GM23338 (cell line): ENCODE data around the gene MOGAT2. TPM values are rescaled to one million over a fixed set of nuclear protein-coding genes. Genes with fewer than 3 reads are reported as not detected.

Experiments
- ATAC-seq: fragments of 200-7000 bp; cut with Tn5 transposase; 3 replicates; pipeline ENCODE4 v1.9.1; 2020
- DNase-seq: peaks from one replicate; pipeline ENCODE4 v3.0.0-alpha.2; 2015; ENCODE audit warnings: low spot score
- H2AFZ ChIP-seq: fragments of 200-600 bp; sonication (generic); 2 replicates; pipeline ENCODE4 v1.8.0; 2016; ENCODE audit warnings: antibody characterized with exemption, mild to moderate bottlenecking, moderate library complexity
- H3F3A ChIP-seq: fragments of 200-600 bp; sonication (generic); replicated peaks from 2 replicates; pipeline ENCODE4 v1.8.0; 2017; ENCODE audit warnings: antibody characterized with exemption, mixed run types, low read depth
- H3K27ac ChIP-seq: fragments of 200-600 bp; sonication (generic); 2 replicates; pipeline ENCODE4 v1.6.1; 2016; ENCODE audit warnings: low read depth
- H3K27me3 ChIP-seq: fragments of 200-600 bp; sonication (generic); 2 replicates; pipeline ENCODE4 v1.8.0; 2016; ENCODE audit warnings: mild to moderate bottlenecking, mixed run types, moderate library complexity; ENCODE audit not compliant: insufficient read depth
- H3K36me3 ChIP-seq: fragments of 200-600 bp; sonication (generic); 2 replicates; pipeline ENCODE4 v1.8.0; 2016; ENCODE audit warnings: mild to moderate bottlenecking; ENCODE audit not compliant: insufficient read depth
- H3K4me1 ChIP-seq: fragments of 200-600 bp; sonication (generic); 2 replicates; pipeline ENCODE4 v1.8.0; 2016; ENCODE audit warnings: mild to moderate bottlenecking, moderate library complexity; ENCODE audit not compliant: insufficient read depth
- H3K4me2 ChIP-seq: fragments of 200-600 bp; sonication (generic); 2 replicates; pipeline ENCODE4 v1.7.1; 2017; ENCODE audit warnings: mixed run types
- H3K4me3 ChIP-seq: fragments of 200-600 bp; sonication (generic); 2 replicates; pipeline ENCODE4 v1.6.1; 2016; ENCODE audit warnings: mixed run types
- H3K79me2 ChIP-seq: fragments of 200-600 bp; sonication (generic); replicated peaks from 2 replicates; pipeline ENCODE4 v1.8.0; 2017; ENCODE audit warnings: mild to moderate bottlenecking; ENCODE audit not compliant: insufficient read depth
- H3K9me2 ChIP-seq: fragments of 200-600 bp; sonication (generic); 2 replicates; pipeline ENCODE4 v1.8.0; 2017; ENCODE audit not compliant: insufficient read depth
- H4K20me1 ChIP-seq: fragments of 200-600 bp; sonication (generic); replicated peaks from 2 replicates; pipeline ENCODE4 v1.8.0; 2017; ENCODE audit warnings: mild to moderate bottlenecking; ENCODE audit not compliant: insufficient read depth
- H3K27ac Mint-ChIP-seq: 2 replicates; pipeline ENCODE4 v1.8.0; 2020; ENCODE audit warnings: inconsistent platforms, mild to moderate bottlenecking, moderate library complexity, mixed read lengths
- H3K27me3 Mint-ChIP-seq: 3 replicates; pipeline ENCODE4 v1.8.0; 2022; ENCODE audit warnings: low read depth, mild to moderate bottlenecking, moderate library complexity, mixed read lengths, inconsistent platforms; ENCODE audit not compliant: insufficient read depth, poor library complexity
- H3K36me3 Mint-ChIP-seq: 3 replicates; pipeline ENCODE4 v1.8.0; 2021; ENCODE audit warnings: low read depth, mild to moderate bottlenecking, inconsistent platforms, moderate library complexity, mixed read lengths
- H3K4me1 Mint-ChIP-seq: 3 replicates; pipeline ENCODE4 v1.8.0; 2020; ENCODE audit warnings: mild to moderate bottlenecking, inconsistent platforms, mixed read lengths
- H3K4me3 Mint-ChIP-seq: 3 replicates; pipeline ENCODE4 v1.8.0; 2021; ENCODE audit warnings: moderate library complexity, mild to moderate bottlenecking, inconsistent platforms, mixed read lengths
- H3K9me3 Mint-ChIP-seq: 3 replicates; pipeline ENCODE4 v1.8.0; 2020; ENCODE audit warnings: moderate library complexity, mild to moderate bottlenecking, inconsistent platforms, mixed read lengths
- CREB1 ChIP-seq: fragments of 250-450 bp; sonication (Bioruptor Pico); IDR thresholded peaks from 2 replicates; pipeline ENCODE4 v1.5.0; 2020; ENCODE audit warnings: low read depth, mild to moderate bottlenecking, moderate library complexity
- EZH2 ChIP-seq: fragments of 200-600 bp; sonication (generic); IDR thresholded peaks from one replicate; pipeline ENCODE4 v1.8.0; 2017; ENCODE audit warnings: antibody characterized with exemption, mild to moderate bottlenecking, low read depth; ENCODE audit not compliant: unreplicated experiment
- NANOG ChIP-seq: IDR thresholded peaks from 2 replicates; pipeline ENCODE4 v1.6.1; 2016; ENCODE audit warnings: antibody characterized with exemption, borderline replicate concordance
- STAT1 ChIP-seq: IDR thresholded peaks from one replicate; pipeline ENCODE4 v1.6.1; 2016; ENCODE audit warnings: antibody characterized with exemption; ENCODE audit not compliant: unreplicated experiment
- ZNF114 ChIP-seq: fragments of 250-450 bp; sonication (Bioruptor Pico); IDR thresholded peaks from 2 replicates; pipeline ENCODE4 v1.5.0; 2020; ENCODE audit warnings: mild to moderate bottlenecking, moderate library complexity
- ZNF331 ChIP-seq: fragments of 250-450 bp; sonication (Bioruptor Pico); IDR thresholded peaks from 2 replicates; pipeline ENCODE4 v1.5.0; 2020; ENCODE audit warnings: low read depth, mild to moderate bottlenecking, moderate library complexity
- ZNF462 ChIP-seq: fragments of 250-450 bp; sonication (Bioruptor Pico); IDR thresholded peaks from 2 replicates; pipeline ENCODE4 v1.5.0; 2020; ENCODE audit warnings: mild to moderate bottlenecking, moderate library complexity
- polyA plus RNA-seq: library from polyadenylated mRNA; unstranded; fragments of >200 nt; fragmentation: Nextera tagmentation; extraction: Ambion mirVana; gene quantifications from 2 replicates; pipeline ENCODE4 v1.2.1, GENCODE V29; 2016
- total RNA-seq: library from RNA; depleted of rRNA; stranded (reverse); fragments of >200 nt; shearing (Covaris generic); gene quantifications from 2 replicates; pipeline ENCODE4 v1.2.3, GENCODE V29; 2014
- TF ChIP-seq, protein P1 (sequence below), 2 experiments: fragments of 200-600 bp in 1 of 2; sonication (generic) in 1 of 2; conservative IDR thresholded peaks; 2 replicates each; pipeline versions ENCODE4 v1.5.1 to v1.6.1; 2016 to 2017; ENCODE audit warnings: antibody characterized with exemption in 2 of 2, low read depth in 2 of 2, mild to moderate bottlenecking in 2 of 2, moderate library complexity in 1 of 2
- TF ChIP-seq, protein P2 (sequence below): IDR thresholded peaks from one replicate; pipeline ENCODE4 v1.6.1; 2018; ENCODE audit warnings: antibody characterized with exemption; ENCODE audit not compliant: unreplicated experiment

Gene MOGAT2
- total and polyA plus RNA-seq, 2 experiments from 2014 or later = not detected

DNA sequence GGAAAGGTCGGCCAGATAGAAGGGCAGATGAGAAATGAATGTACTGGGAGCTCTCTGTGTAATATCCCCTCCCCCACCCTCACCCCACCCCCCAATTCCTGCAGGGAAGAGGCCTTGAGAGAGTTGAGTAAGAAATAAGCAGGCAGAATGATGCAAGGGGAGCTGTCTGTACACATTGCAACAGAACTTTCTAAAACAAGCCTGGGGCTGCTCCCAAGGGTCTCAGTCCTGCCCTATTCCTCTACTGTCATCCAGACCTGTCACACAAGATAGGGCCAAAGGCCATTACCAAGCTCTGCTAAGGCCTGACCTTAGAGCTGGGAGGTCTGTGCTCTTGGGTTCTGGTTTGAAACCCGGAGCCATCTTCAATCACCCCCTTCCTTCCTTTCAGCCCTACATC lies 45.2 kb downstream of the MOGAT2 start:
- Mint-ChIP-seq H3K4me1 (peaks cover 16% of the 10 kb centered on the region), H3K9me3 (peaks cover 5% of the 10 kb centered on the region; the same call in 2 of the 3 replicates), H3K27ac (0 out of 2 replicates have a peak overlapping the region, but pooled peaks have one; percentile 43), H3K36me3 (no peaks in the 10 kb centered on the region; the same call in 2 of the 3 replicates), H3K4me3 (no peak overlapping the region), H3K27me3 (peaks cover 21% of the 10 kb centered on the region)
- H2AFZ ChIP-seq = no peak overlapping the region
- TF ChIP-seq NANOG (no peak), CREB1 (CRISPR knock-in tag) (no peak), ZNF114 (no peak), EZH2 (no peak), STAT1 (no peak), ZNF331 (CRISPR knock-in tag) (no peak), ZNF462 (CRISPR knock-in tag) (no peak)
- TF ChIP-seq, protein P1, sequence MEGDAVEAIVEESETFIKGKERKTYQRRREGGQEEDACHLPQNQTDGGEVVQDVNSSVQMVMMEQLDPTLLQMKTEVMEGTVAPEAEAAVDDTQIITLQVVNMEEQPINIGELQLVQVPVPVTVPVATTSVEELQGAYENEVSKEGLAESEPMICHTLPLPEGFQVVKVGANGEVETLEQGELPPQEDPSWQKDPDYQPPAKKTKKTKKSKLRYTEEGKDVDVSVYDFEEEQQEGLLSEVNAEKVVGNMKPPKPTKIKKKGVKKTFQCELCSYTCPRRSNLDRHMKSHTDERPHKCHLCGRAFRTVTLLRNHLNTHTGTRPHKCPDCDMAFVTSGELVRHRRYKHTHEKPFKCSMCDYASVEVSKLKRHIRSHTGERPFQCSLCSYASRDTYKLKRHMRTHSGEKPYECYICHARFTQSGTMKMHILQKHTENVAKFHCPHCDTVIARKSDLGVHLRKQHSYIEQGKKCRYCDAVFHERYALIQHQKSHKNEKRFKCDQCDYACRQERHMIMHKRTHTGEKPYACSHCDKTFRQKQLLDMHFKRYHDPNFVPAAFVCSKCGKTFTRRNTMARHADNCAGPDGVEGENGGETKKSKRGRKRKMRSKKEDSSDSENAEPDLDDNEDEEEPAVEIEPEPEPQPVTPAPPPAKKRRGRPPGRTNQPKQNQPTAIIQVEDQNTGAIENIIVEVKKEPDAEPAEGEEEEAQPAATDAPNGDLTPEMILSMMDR (conservative IDR thresholded peaks at IDR 0.05; ENCODE audit: low read depth in 2 of 2) = no peak
- TF ChIP-seq, protein P2, sequence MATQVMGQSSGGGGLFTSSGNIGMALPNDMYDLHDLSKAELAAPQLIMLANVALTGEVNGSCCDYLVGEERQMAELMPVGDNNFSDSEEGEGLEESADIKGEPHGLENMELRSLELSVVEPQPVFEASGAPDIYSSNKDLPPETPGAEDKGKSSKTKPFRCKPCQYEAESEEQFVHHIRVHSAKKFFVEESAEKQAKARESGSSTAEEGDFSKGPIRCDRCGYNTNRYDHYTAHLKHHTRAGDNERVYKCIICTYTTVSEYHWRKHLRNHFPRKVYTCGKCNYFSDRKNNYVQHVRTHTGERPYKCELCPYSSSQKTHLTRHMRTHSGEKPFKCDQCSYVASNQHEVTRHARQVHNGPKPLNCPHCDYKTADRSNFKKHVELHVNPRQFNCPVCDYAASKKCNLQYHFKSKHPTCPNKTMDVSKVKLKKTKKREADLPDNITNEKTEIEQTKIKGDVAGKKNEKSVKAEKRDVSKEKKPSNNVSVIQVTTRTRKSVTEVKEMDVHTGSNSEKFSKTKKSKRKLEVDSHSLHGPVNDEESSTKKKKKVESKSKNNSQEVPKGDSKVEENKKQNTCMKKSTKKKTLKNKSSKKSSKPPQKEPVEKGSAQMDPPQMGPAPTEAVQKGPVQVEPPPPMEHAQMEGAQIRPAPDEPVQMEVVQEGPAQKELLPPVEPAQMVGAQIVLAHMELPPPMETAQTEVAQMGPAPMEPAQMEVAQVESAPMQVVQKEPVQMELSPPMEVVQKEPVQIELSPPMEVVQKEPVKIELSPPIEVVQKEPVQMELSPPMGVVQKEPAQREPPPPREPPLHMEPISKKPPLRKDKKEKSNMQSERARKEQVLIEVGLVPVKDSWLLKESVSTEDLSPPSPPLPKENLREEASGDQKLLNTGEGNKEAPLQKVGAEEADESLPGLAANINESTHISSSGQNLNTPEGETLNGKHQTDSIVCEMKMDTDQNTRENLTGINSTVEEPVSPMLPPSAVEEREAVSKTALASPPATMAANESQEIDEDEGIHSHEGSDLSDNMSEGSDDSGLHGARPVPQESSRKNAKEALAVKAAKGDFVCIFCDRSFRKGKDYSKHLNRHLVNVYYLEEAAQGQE = no peak
- no peaks in the 10 kb centered on the region for H3K36me3 ChIP-seq
- no peak overlapping the region for H3K27ac ChIP-seq
- no peaks in the 10 kb centered on the region; the same call in 1 of the 2 replicates for H3K4me1 ChIP-seq
- H4K20me1 ChIP-seq = no peaks in the 10 kb centered on the region
- no peak overlapping the region for H3K4me3 ChIP-seq
- no peaks in the 10 kb centered on the region for H3F3A ChIP-seq
- H3K4me2 ChIP-seq = no peak overlapping the region
- no peak for DNase-seq
- no peaks in the 10 kb centered on the region for H3K9me2 ChIP-seq
- peaks cover 13% of the 10 kb centered on the region for H3K27me3 ChIP-seq
- ATAC-seq = no peak
- H3K79me2 ChIP-seq = no peaks in the 10 kb centered on the region
